Small intestine (tissue), 7 donors: Measurements from ENCODE around the gene CLEC4F. TPM values are rescaled to one million over a fixed set of nuclear protein-coding genes. Genes with fewer than 3 reads are reported as not detected.
A peak's percentile ranks its signal among the peaks of the same experiment; 100 is the strongest.

ENCODE experiments used
- DNase-seq, 2 donors: peaks; one replicate each; pipeline versions ENCODE4 v3.0.0 to v3.0.0-alpha.2; 2013
- FAIRE-seq: peaks from 2 replicates; lab custom pipeline; 2012; peaks lifted over from hg19 to GRCh38; lab: Jason Lieb, UNC
- H3K27ac ChIP-seq, 3 donors: one replicate each; pipeline ENCODE4 v1.5.1; 2013; ENCODE audit warnings: low read length in 2 of 3, mild to moderate bottlenecking in 2 of 3, control low read depth in 1 of 3, inconsistent platforms in 1 of 3, low read depth in 1 of 3, moderate library complexity in 1 of 3
- H3K27me3 ChIP-seq, 3 donors: one replicate each; pipeline ENCODE4 v1.6.1; 2013; ENCODE audit warnings: low read length in 3 of 3, inconsistent platforms in 1 of 3; ENCODE audit not compliant: control insufficient read depth in 3 of 3, insufficient read depth in 3 of 3
- H3K36me3 ChIP-seq, 3 donors: one replicate each; pipeline ENCODE4 v1.6.1; 2013; ENCODE audit warnings: low read length in 3 of 3, inconsistent platforms in 1 of 3, low read depth in 1 of 3, mild to moderate bottlenecking in 1 of 3, moderate library complexity in 1 of 3; ENCODE audit not compliant: control insufficient read depth in 3 of 3, insufficient read depth in 2 of 3
- H3K4me1 ChIP-seq, 3 donors: one replicate each; pipeline ENCODE4 v1.6.1; 2013; ENCODE audit warnings: low read length in 2 of 3, inconsistent platforms in 1 of 3, low read depth in 1 of 3, mild to moderate bottlenecking in 1 of 3, moderate library complexity in 1 of 3; ENCODE audit not compliant: control insufficient read depth in 3 of 3, insufficient read depth in 2 of 3
- H3K4me3 ChIP-seq, 3 donors: one replicate each; pipeline ENCODE4 v1.5.1; 2013; ENCODE audit warnings: low read length in 3 of 3, control low read depth in 1 of 3, inconsistent platforms in 1 of 3, low read depth in 1 of 3, mild to moderate bottlenecking in 1 of 3, moderate library complexity in 1 of 3
- H3K9me3 ChIP-seq, 2 donors: one replicate each; pipeline ENCODE4 v1.6.1; 2013; ENCODE audit warnings: low read depth in 1 of 2, low read length in 1 of 2; ENCODE audit not compliant: control insufficient read depth in 2 of 2, insufficient read depth in 1 of 2
- WGBS, 3 donors: extraction: QIAGEN DNeasy Blood & Tissue Kit; methylation state at CpG; one replicate each; pipeline ENCODE4 v1.1.7; 2013; 5-methylcytosine and 5-hydroxymethylcytosine counted together
- polyA plus RNA-seq, 4 donors: library from polyadenylated mRNA; stranded (reverse) in 3 of 4; unstranded in 1 of 4; fragments of 200-250 nt in 3 of 4; fragments of 120-200 nt in 1 of 4; gene quantifications; one replicate each; pipeline versions ENCODE4 v1.2.1 to v1.2.3, GENCODE V29; 2013
- donor health status: healthy with polysubstance abuse.
- donor health status: control.
- donor health status: control.
- donor health status: Bipolar disorder and iron deficiency.
- donor health status: healthy.

The CLEC4F gene
- polyA plus RNA-seq, 4 donors, result 0.13 to 2.6 (median 0.38) TPM

DNA sequence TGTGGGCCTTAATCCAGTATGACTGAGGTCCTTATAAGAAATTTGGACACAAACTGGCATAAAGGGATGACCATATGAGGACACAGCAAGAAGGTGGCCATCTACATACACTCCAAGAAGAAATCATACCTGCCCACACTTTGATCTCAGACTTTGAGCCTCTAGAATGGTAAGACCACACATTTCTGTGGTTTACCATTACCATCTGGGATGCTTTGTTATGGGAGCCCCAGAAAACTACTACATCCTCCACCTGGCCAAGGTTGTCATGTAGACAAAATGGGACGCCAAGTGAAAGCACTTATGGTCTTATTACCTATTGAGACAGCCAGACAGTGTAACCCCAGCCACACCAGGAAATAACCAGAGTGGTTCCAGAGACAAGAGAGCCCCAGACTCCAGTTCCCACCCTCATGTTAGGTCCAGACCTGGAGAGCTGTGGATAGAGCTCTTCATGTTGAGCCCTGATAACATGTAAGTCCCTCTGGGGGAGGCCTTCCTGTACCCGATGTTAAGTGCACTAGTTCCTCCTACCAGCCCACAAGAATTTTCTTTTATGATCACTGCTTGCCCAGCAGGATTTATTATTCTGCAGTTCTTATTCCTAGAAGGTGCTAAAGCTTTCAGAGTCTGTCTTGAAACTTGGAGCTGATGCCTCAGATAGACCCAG, 47.8 kb downstream of the CLEC4F start:
- 64 to 83% (median 83%) methylated on average over 2 of the region's 2 CpGs for WGBS, 3 donors
- Histone ChIP-seq H3K9me3 (no peaks in the 10 kb centered on the region), H3K36me3 (no peaks in the 10 kb centered on the region), H3K27ac (no peak overlapping the region), H3K4me1 (no peaks in the 10 kb centered on the region), H3K4me3 (no peak overlapping the region), H3K27me3 (peaks cover 4 to 45% (median 14%) of the 10 kb centered on the region in 3 donors)
- FAIRE-seq, result no peak
- no peak for DNase-seq

DNA sequence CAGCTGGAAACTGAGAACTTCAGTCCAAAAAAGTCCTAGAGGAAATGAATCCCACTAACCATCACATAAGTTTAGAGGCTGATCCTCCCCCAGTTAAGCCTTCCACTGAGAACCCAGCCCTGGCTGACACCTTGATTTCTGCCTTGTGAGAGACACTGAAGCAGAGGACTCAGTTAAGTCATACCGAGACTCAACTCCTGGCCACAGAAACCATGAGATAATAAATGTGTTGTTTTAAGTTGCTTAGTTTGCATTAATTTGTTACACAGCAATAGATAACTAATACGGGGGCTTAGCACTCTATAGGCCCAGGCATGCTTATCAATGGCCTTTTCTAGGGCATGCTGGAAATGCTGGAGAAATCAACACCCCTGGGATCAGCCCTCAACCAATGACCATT, 49.0 kb downstream of the CLEC4F start:
- no peak for DNase-seq
- H3K4me3 ChIP-seq, result no peak overlapping the region
- no peak for FAIRE-seq
- no peaks in the 10 kb centered on the region for H3K36me3 ChIP-seq
- peaks cover 0 to 3% (median 0%) of the 10 kb centered on the region in 3 donors for H3K4me1 ChIP-seq
- H3K27ac ChIP-seq, result no peak overlapping the region
- peaks cover 4 to 56% (median 20%) of the 10 kb centered on the region in 3 donors for H3K27me3 ChIP-seq
- WGBS, 3 donors, result 30 to 76% (median 60%) methylated on average over 2 of the region's 2 CpGs
- H3K9me3 ChIP-seq, result no peaks in the 10 kb centered on the region

DNA sequence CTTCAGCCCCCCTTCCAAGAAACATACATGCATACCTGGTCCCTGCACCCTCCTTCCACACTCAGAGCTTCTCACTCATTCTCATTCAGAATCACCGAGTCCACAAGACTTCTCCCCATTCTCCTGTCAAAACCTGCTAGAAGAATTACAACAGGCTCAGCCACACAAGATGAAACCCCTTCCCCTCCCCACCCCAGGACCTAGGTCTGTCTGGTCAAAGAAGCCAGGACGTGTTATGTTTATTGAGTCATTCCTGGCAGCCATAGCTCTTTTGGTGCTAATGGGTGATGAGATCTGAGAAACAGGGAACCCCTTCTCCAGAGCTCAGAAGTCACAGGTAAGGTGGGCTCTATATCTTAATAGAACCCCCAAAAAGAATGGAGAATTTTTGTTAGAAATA, 50.9 kb downstream of the CLEC4F start:
- H3K4me1 ChIP-seq, result peaks cover 0 to 3% (median 0%) of the 10 kb centered on the region in 3 donors
- peaks cover 4 to 71% (median 26%) of the 10 kb centered on the region in 3 donors for H3K27me3 ChIP-seq
- H3K4me3 ChIP-seq, result no peak overlapping the region
- no peak overlapping the region for H3K27ac ChIP-seq
- H3K9me3 ChIP-seq, result no peaks in the 10 kb centered on the region
- FAIRE-seq (no peak), DNase-seq (no peak)
- WGBS, 3 donors, result 29 to 38% (median 37%) methylated on average over 2 of the region's 2 CpGs
- no peaks in the 10 kb centered on the region for H3K36me3 ChIP-seq

DNA sequence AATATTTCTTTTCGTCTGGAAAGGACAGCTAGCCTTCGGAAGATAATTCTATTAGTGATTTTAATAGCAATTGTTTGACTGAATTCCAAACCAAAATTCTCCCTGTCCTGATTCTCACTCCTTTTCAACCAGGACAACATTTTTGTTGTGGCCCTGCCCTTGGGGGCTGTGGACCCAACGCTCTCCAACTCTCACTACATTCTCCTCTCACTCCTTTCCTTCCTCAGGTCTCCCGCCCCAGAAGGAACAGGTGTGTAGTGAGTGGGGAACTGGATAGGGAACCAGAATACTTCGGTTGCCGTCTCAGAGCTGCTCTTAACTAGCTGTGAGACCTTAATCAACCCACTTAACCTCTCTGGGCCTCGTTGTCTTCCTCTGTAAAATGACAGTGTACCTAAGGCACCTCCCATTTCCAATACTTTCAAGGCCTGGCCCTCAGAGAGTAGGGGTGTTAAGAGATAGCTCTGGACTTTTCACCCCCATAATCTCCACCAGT, 51.8 kb downstream of the CLEC4F start:
- 42 to 50% (median 49%) methylated on average over 7 of the region's 7 CpGs for WGBS, 3 donors

DNA sequence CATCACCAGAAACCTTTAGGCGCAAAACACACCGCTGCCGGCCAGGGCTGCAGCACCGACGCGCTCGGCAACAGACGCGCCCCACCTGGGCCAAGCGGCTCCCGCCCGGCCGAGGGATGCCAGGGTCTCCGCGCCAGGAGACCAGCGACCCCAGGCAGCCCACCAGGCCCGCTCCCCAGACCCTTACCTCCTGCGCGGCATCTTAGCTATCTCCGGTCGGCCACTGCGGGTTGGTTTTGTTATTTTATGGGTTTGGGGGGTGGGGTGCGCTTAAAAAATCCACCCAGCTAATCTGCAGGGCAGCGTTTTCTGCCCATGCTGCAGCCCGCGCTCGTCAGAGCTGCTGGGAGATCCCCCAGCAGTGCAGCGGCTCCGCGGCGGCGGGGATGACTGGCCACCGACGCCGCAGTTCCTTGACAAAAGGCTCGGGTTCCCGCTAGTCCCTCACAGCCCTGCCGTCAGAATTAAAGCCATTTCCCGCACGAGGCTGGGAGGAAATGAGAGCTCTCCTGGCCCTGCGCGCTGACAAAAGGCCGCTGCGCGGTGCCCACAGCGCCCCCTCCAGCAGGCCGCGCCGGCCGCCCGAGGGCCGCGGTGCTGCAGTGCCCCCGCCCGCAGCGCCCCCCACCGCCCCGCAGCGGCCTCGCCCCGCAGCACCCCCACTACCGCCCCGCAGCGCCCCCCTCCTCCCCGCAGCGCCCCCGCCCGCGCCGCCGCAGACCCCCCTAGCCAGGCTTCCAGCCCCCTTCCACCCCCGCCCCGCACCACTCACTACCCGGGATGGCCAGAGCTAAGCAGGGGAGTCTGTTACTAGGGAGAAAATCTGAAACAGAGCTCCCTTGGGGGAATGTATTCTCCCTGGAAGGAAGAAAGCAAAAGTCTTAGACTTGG, 52.5 kb downstream of the CLEC4F start, which contains the start of gene ADD2:
Gene ADD2 (minus strand): TSS at position 502 of the 891 bp plus-strand sequence. CDS start 61,792 bp downstream, outside the sequence.
- DNase-seq (peak in 1 of 2 donors; percentile 36), FAIRE-seq (no peak)
- no peaks in the 10 kb centered on the region for H3K36me3 ChIP-seq
- 1 to 4% (median 3%) methylated on average over 51 to 70 of the region's 74 CpGs for WGBS, 3 donors
- H3K27ac ChIP-seq, result no peak within 1 kb of the TSS
- H3K4me3 ChIP-seq, result peak within 1 kb of the TSS; percentile 14 to 29 (median 23)
- H3K27me3 ChIP-seq, result peaks cover 4 to 64% (median 26%) of the 10 kb centered on the region in 3 donors
- no peaks in the 10 kb centered on the region for H3K9me3 ChIP-seq
- H3K4me1 ChIP-seq, result peaks cover 0 to 3% (median 0%) of the 10 kb centered on the region in 3 donors

More for the DNA sequence above, 51.8 kb downstream of the CLEC4F start:
- Histone ChIP-seq H3K27me3 (peaks cover 4 to 69% (median 26%) of the 10 kb centered on the region in 3 donors), H3K36me3 (no peaks in the 10 kb centered on the region), H3K4me3 (no peak overlapping the region), H3K27ac (no peak overlapping the region), H3K9me3 (no peaks in the 10 kb centered on the region), H3K4me1 (peaks cover 0 to 3% (median 0%) of the 10 kb centered on the region in 3 donors)
- DNase-seq (no peak), FAIRE-seq (no peak)

DNA sequence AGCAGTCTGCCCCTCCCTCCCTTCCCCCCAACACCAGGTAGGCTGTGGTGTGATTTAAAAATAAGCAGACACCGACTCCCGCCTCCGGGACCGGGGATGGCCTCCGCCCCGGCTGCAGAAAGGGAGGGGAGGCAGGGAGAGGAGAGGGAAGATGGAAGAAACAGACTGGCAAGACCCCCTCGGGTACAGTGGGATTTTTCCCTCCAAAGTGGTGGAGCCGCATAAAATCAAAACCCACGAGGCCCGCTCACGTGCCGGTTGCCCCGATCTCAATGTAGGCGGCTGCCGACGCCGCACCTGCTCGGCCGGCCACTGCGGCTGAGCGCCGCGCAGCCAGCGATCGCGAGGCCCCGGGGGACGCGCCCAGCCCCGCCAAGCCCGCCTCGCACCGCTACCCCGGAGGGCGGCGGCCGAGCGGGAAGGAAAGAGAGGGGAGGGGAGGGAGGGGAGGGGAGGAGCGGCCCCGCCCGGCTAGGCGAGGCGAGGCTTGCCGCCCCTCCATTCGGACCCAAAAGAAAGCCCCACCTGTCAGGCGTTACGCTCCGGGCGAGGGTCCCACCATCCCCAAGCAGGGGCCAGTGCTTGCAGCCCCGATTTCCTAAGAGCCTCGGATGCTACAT, 53.2 kb downstream of the CLEC4F start:
- Histone ChIP-seq H3K27ac (no peak overlapping the region), H3K27me3 (peaks cover 4 to 62% (median 26%) of the 10 kb centered on the region in 3 donors), H3K4me3 (peak overlapping the region; percentile 10 to 23 (median 14)), H3K9me3 (no peaks in the 10 kb centered on the region), H3K4me1 (peaks cover 0 to 3% (median 0%) of the 10 kb centered on the region in 3 donors), H3K36me3 (no peaks in the 10 kb centered on the region)
- DNase-seq (peak in 1 of 2 donors; percentile 12), FAIRE-seq (no peak)
- WGBS, 3 donors, result 1% methylated on average over 35 to 51 of the region's 51 CpGs

DNA sequence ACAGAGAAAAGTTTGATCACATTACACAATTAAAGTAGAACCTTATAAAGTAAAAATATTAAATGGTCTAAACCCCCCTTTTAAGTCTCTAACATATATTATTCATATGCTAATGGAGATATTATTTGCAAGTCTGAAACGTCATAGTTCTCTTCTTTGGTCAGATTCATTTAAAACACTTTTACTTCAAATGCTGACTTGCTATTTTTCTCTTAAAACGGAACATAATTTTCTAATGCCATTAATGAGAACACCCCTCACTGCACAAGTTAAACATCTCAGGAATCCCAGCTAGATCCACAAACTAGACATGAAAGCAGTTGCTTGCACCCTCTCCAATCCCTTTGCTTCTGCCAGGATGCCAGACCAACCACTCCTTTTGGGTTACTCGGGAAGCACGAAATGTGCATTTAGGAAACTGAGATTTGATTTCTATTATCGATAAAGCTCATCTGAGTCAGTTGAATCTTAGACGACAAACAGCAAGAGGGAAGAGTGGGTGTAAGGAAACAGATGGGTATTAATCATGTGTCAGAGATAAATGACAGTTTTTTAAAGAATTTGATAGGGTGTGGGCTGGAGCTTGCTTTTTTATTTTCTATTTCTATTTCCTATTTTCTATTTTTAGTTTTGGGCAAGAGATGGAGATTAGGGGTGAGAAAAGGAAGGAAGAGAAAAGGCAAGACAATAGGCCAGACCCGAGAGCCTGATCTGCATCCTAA, 53.9 kb downstream of the CLEC4F start:
- Histone ChIP-seq H3K27ac (no peak overlapping the region), H3K9me3 (no peaks in the 10 kb centered on the region), H3K4me1 (peaks cover 0 to 3% (median 0%) of the 10 kb centered on the region in 3 donors), H3K27me3 (peaks cover 4 to 56% (median 26%) of the 10 kb centered on the region in 3 donors), H3K4me3 (peak overlapping the region in 2 of 3 donors; percentile 10 to 14), H3K36me3 (no peaks in the 10 kb centered on the region)
- WGBS, 3 donors, result 6 to 11% (median 8%) methylated on average over 7 of the region's 7 CpGs
- no peak for FAIRE-seq
- no peak for DNase-seq
